ES-I3 (cell line): Measurements from ENCODE around the gene FEZF1.

Source experiments
- H3K36me3 ChIP-seq: 2 replicates; pipeline ENCODE4 v1.6.1; 2013; ENCODE audit warnings: mild to moderate bottlenecking, low read length, control low read depth, moderate library complexity; ENCODE audit not compliant: insufficient read depth
- H3K4me1 ChIP-seq: 2 replicates; pipeline ENCODE4 v1.6.1; 2013; ENCODE audit warnings: mild to moderate bottlenecking, control low read depth, low read length; ENCODE audit not compliant: insufficient read depth
- H3K9ac ChIP-seq: 2 replicates; pipeline ENCODE4 v1.6.1; 2013; ENCODE audit warnings: low read depth, mild to moderate bottlenecking, low read length, moderate library complexity
- H3K9me3 ChIP-seq: 2 replicates; pipeline ENCODE4 v1.6.1; 2013; ENCODE audit warnings: mild to moderate bottlenecking, low read length, moderate library complexity; ENCODE audit not compliant: control insufficient read depth, insufficient read depth

FEZF1 gene

GRCh38 chr7:122314284-122314683 lies 9.7 kb upstream of the FEZF1 start:
- Histone ChIP-seq H3K4me1 (no peaks in the 10 kb centered on the region; the same call in 1 of the 2 replicates), H3K9ac (no peak overlapping the region), H3K36me3 (no peaks in the 10 kb centered on the region), H3K9me3 (no peaks in the 10 kb centered on the region)

DNA sequence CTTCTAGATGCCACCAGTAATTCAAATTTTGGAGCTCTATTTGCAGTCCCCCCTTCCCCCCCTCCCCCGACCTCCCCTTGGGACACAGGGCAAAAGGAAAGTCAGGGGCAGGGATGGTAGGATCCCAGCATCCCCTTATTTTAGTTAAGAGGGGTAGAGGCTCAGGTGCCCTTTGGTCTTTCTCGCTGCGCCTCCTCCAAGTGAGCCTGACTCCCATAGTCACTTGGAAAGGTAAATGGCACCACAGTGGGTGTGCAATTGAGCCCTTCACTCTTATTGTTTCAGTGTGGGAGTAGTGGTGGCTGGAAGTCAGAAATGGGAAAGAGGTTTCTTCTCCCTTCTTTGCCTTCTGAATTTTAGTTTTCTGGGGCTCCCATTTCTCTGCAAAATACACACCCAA lies 8.2 kb upstream of the FEZF1 start:
- no peaks in the 10 kb centered on the region for H3K9me3 ChIP-seq
- H3K4me1 ChIP-seq, result no peaks in the 10 kb centered on the region; the same call in 1 of the 2 replicates
- H3K36me3 ChIP-seq, result no peaks in the 10 kb centered on the region
- no peak overlapping the region for H3K9ac ChIP-seq

GRCh38 chr7:122311734-122312450 lies 7.3 kb upstream of the FEZF1 start:
- Histone ChIP-seq H3K9me3 (no peaks in the 10 kb centered on the region), H3K4me1 (no peaks in the 10 kb centered on the region; the same call in 1 of the 2 replicates), H3K9ac (peak overlapping the region; percentile 56; the same call in 1 of the 2 replicates), H3K36me3 (no peaks in the 10 kb centered on the region)

GRCh38 chr7:122311050-122311700 lies 6.6 kb upstream of the FEZF1 start:
- H3K4me1 ChIP-seq, result no peaks in the 10 kb centered on the region; the same call in 1 of the 2 replicates
- H3K36me3 ChIP-seq, result no peaks in the 10 kb centered on the region
- H3K9ac ChIP-seq, result peak overlapping the region; percentile 56; the same call in 1 of the 2 replicates
- H3K9me3 ChIP-seq, result no peaks in the 10 kb centered on the region

GRCh38 chr7:122310119-122311021 lies 5.8 kb upstream of the FEZF1 start:
- H3K9ac ChIP-seq, result peak overlapping the region; percentile 56; the same call in 1 of the 2 replicates
- H3K4me1 ChIP-seq, result no peaks in the 10 kb centered on the region; the same call in 1 of the 2 replicates
- H3K36me3 ChIP-seq, result no peaks in the 10 kb centered on the region
- no peaks in the 10 kb centered on the region for H3K9me3 ChIP-seq

GRCh38 chr7:122309421-122309820 lies 4.9 kb upstream of the FEZF1 start:
- H3K36me3 ChIP-seq, result no peaks in the 10 kb centered on the region
- peak overlapping the region; percentile 56; the same call in 1 of the 2 replicates for H3K9ac ChIP-seq
- no peaks in the 10 kb centered on the region for H3K9me3 ChIP-seq
- H3K4me1 ChIP-seq, result no peaks in the 10 kb centered on the region; the same call in 1 of the 2 replicates

- H3K9ac ChIP-seq, result peak overlapping the region; percentile 45
- H3K9me3 ChIP-seq, result no peaks in the 10 kb centered on the region
- H3K36me3 ChIP-seq, result no peaks in the 10 kb centered on the region
- H3K4me1 ChIP-seq, result peaks cover 10% of the 10 kb centered on the region
Measured at GRCh38 chr7:122307228-122307621, 2.7 kb upstream of the FEZF1 start.

- Histone ChIP-seq H3K9me3 (no peaks in the 10 kb centered on the region), H3K36me3 (no peaks in the 10 kb centered on the region), H3K4me1 (peaks cover 11% of the 10 kb centered on the region), H3K9ac (peak overlapping the region; percentile 45)
Measured at GRCh38 chr7:122306320-122307227, 2.0 kb upstream of the FEZF1 start.

DNA sequence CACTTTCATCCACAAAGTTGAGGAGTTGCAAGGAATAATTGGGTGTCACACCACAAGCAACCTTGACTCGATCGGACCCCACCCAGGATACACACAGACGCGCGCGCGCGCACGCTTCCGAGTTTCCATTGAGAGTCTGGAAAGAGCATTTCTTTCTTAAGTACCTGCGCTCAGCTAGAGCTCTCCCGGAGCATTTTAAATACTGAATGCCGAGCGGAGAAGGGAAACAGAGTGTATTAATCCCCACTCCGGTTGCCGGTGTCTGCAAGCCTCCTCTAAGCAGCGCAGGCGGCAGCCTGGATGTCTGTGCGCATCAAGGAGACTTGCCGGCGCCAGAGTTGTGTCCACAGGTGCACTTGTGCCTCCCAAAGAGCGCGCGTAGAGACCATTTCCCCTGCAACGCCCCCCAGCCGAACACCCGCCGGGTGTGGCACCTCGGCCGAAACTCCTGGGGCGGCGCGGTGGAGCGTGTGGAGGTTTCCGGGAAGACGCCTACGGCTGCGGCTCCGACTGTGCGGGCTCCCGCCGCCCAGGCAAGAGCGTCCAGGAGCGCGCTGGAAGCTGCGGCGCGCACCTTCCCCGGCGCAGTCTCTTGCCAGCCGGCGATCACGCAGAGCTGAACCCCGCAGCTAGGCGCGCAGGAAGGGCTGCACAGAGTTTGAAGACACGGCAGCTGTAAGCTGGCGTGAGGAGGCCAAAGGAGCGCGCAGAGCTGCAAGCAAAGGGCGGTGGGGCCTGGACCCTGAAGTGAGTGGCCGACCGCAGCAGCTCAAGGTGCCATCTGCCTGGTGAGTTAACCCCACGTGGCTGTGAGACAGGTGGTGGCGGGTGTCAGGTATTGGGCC lies 1.1 kb upstream of the FEZF1 start:
- H3K9me3 ChIP-seq, result no peaks in the 10 kb centered on the region
- peak overlapping the region; percentile 45; the same call in 1 of the 2 replicates for H3K9ac ChIP-seq
- H3K36me3 ChIP-seq, result no peaks in the 10 kb centered on the region
- H3K4me1 ChIP-seq, result peaks cover 11% of the 10 kb centered on the region

DNA sequence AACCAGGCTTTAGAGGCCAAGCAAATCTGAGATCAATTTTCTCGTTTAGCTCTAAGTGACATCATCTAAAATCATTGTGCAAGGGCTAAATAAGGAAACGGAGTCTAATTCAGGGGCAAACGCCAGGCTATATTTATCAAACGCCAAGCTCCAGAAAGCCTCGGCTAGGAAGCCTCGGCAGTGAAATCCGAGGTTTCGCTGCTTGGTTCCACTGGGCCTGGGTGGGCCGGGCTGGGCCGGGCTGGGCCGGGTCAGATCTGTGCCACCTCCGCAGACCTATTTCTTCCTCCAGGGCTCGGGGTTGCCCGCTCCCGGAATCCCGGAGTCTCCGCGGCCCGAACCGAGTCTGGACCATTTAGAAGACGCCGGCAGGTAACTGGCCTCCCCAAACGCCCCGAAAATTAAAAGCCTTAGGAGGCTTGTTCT lies 459 bp upstream of the FEZF1 start:
- peak overlapping the region; percentile 45; the same call in 1 of the 2 replicates for H3K9ac ChIP-seq
- H3K9me3 ChIP-seq, result no peaks in the 10 kb centered on the region

GRCh38 chr7:122303531-122304318 lies 825 bp downstream of the FEZF1 start:
- Histone ChIP-seq H3K9me3 (no peaks in the 10 kb centered on the region), H3K4me1 (peaks cover 11% of the 10 kb centered on the region; the same call in 1 of the 2 replicates), H3K9ac (peak overlapping the region; percentile 39), H3K36me3 (no peaks in the 10 kb centered on the region)

More for the DNA sequence above, 459 bp upstream of the FEZF1 start:
- peaks cover 11% of the 10 kb centered on the region for H3K4me1 ChIP-seq
- no peaks in the 10 kb centered on the region for H3K36me3 ChIP-seq
